Neutrophil (primary cell): ENCODE data around the gene MEIKIN.

Experiments
- H3K27ac ChIP-seq: fragments of 200-600 bp; sonication (generic); 2 replicates; pipeline ENCODE4 v1.5.1; 2016; ENCODE audit warnings: mild to moderate bottlenecking, moderate library complexity
- H3K27me3 ChIP-seq: fragments of 200-600 bp; sonication (generic); 2 replicates; pipeline ENCODE4 v1.6.0; 2016; ENCODE audit warnings: mild to moderate bottlenecking
- H3K36me3 ChIP-seq: fragments of 200-600 bp; sonication (generic); 2 replicates; pipeline ENCODE4 v1.5.1; 2017
- H3K4me1 ChIP-seq, 2 experiments: fragments of 200-600 bp in 1 of 2; sonication (generic) in 1 of 2; 1 replicate in 1 of 2; 2 replicates in 1 of 2; pipeline versions ENCODE4 v1.5.1 to v1.6.1; 2013 to 2016; ENCODE audit warnings: low read depth in 1 of 2, low read length in 1 of 2, mild to moderate bottlenecking in 1 of 2, moderate library complexity in 1 of 2; ENCODE audit not compliant: control insufficient read depth in 1 of 2, insufficient read depth in 1 of 2
- H3K4me3 ChIP-seq, 2 experiments: fragments of 200-600 bp in 1 of 2; sonication (generic) in 1 of 2; 1 replicate in 1 of 2; 2 replicates in 1 of 2; pipeline ENCODE4 v1.5.1; 2013 to 2016; ENCODE audit warnings: low read depth in 1 of 2, low read length in 1 of 2, mild to moderate bottlenecking in 1 of 2, moderate library complexity in 1 of 2
- H3K9me3 ChIP-seq: fragments of 200-600 bp; sonication (generic); 2 replicates; pipeline ENCODE4 v1.5.1; 2016
- CTCF ChIP-seq: fragments of 200-600 bp; sonication (generic); IDR thresholded peaks from 2 replicates; pipeline ENCODE4 v1.5.1; 2016; ENCODE audit warnings: antibody characterized with exemption

MEIKIN gene

DNA sequence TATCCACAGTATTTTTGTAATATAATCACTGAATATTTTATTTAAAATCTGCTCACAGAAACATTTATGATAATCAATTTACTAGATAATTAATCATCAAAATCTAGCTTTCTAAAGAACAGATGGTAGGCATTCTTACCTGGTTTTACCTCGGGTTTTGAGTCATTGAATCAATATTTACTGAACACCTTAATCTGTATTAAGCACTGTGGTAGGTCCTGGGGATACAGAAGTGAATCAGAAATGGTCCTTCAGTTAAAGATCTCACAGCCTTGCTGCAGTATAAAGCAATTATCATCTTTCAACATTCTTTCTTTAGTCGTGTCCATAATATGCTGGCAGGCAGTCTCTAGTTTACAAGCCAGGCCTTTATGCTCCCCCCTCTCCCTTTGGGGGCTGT lies 2.0 kb upstream of the MEIKIN start:
- Histone ChIP-seq H3K4me1 (peaks cover 6 to 9% of the 10 kb centered on the region in 2 experiments), H3K36me3 (no peaks in the 10 kb centered on the region), H3K27ac (no peak overlapping the region), H3K4me3 (no peak overlapping the region), H3K27me3 (no peaks in the 10 kb centered on the region), H3K9me3 (no peaks in the 10 kb centered on the region)
- no peak for TF ChIP-seq CTCF

GRCh38 chr5:131944702-131945550 lies 537 bp downstream of the MEIKIN start:
- TF ChIP-seq CTCF = no peak
- Histone ChIP-seq H3K4me1 (peaks cover 6 to 9% of the 10 kb centered on the region in 2 experiments), H3K27ac (peak overlapping the region; percentile 19), H3K27me3 (no peaks in the 10 kb centered on the region), H3K9me3 (no peaks in the 10 kb centered on the region), H3K36me3 (no peaks in the 10 kb centered on the region), H3K4me3 (no peak overlapping the region)

DNA sequence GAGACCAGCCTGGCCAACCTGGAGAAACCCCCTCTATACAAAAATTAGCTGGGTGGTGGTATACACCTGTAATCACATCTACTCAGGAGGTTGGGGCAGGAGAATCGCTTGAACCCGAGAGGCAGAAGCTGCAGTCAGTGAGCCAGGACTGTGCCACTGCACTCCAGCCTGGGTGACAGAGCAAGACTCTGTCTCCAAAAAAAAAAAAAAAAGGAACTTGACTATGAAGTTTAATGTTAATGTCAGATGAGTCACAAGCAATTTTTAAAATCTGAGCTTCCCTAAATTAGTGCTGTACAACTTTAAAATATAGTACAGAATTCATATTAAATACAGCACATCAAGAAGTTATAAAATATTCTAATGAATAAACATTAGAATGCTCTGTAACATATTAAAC lies 1.5 kb downstream of the MEIKIN start:
- no peaks in the 10 kb centered on the region for H3K9me3 ChIP-seq
- H3K4me3 ChIP-seq = no peak overlapping the region
- TF ChIP-seq CTCF = no peak
- H3K36me3 ChIP-seq = no peaks in the 10 kb centered on the region
- H3K27me3 ChIP-seq = no peaks in the 10 kb centered on the region
- H3K4me1 ChIP-seq = peaks cover 6 to 9% of the 10 kb centered on the region in 2 experiments
- no peak overlapping the region for H3K27ac ChIP-seq

DNA sequence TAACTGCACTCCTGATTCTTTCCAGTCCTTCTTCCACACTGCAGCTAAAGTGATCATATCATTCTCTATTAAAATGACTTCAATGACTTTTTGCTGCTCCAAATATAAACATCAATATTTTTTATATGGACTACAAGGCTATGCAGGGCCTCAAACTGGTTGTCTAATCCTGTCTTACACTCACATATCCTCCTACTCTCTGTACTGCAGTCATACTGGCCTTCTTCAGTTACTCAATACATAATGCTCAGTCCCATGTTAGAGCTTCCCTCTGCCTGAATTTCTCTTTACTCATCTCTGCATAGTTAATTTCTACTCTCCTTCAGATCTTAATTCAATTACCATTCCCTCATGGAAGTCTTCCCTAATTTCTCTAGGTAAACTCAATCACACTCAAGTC lies 3.4 kb downstream of the MEIKIN start:
- no peak overlapping the region for H3K4me3 ChIP-seq

DNA sequence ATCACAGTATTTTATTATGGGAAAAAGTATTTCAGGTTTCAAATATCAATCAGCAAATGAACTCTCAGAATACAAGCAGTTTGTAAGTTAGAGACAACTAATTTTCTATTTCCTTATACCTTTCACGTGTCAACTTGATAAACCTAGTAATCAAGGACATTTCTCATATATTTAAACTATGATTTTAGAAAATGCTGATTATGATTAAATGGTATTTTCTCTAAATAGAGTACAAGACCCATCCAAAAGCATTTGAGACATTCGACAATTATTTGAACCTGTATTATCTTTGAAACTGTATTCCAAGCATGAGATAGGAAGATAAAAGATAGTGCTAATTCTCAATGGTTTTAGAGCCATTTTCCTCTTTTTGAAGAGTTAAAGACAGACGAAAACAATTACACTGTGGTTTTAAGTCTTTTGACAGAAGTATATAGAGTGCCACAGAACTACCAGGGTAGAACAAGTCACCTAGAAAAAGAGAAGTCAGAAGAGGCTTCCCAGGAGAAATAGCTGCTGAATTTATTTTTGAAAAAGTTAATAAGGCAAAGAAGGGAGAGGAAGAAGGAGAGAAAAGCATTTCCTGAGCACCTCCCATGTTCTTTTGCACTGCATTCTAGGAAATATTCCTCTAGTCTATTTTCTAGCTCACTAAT lies 5.6 kb downstream of the MEIKIN start:
- Histone ChIP-seq H3K4me1 (peaks cover 5 to 7% of the 10 kb centered on the region in 2 experiments), H3K9me3 (no peaks in the 10 kb centered on the region), H3K27ac (no peak overlapping the region), H3K36me3 (no peaks in the 10 kb centered on the region), H3K27me3 (no peaks in the 10 kb centered on the region), H3K4me3 (no peak overlapping the region)
- TF ChIP-seq CTCF = no peak

More for the DNA sequence above, 3.4 kb downstream of the MEIKIN start:
- H3K9me3 ChIP-seq = no peaks in the 10 kb centered on the region
- no peak for TF ChIP-seq CTCF
- no peak overlapping the region for H3K27ac ChIP-seq
- H3K27me3 ChIP-seq = no peaks in the 10 kb centered on the region
- H3K36me3 ChIP-seq = no peaks in the 10 kb centered on the region
- H3K4me1 ChIP-seq = peaks cover 6 to 9% of the 10 kb centered on the region in 2 experiments
